Mucosa of gallbladder (tissue), 1 donor: Measurements from ENCODE around the gene RETREG2. TPM values are rescaled to one million over a fixed set of nuclear protein-coding genes. Genes with fewer than 3 reads are reported as not detected.

ENCODE experiments used
- DNase-seq: peaks from one replicate; pipeline ENCODE4 v3.0.0-alpha.2; 2020; ENCODE audit warnings: low spot score
- total RNA-seq: library from RNA; stranded (reverse); gene quantifications from one replicate; pipeline ENCODE4 v1.2.1, GENCODE V29; 2021
- donor health status: DM: no; HTN: no; CAD: no.

Gene RETREG2
- total RNA-seq, 1 donor from 2014 or later, result 116 TPM

- DNase-seq, result peak; percentile 53
These were observed 37.9 kb downstream of the RETREG2 start for GRCh38 chr2:219215871-219216534.

GRCh38 chr2:219216535-219216915, 38.5 kb downstream of the RETREG2 start:
- DNase-seq, result no peak

GRCh38 chr2:219218217-219218731, 40.2 kb downstream of the RETREG2 start:
- DNase-seq, result peak; percentile 50

GRCh38 chr2:219218732-219219701, 40.9 kb downstream of the RETREG2 start, which contains the start of gene ABCB6:
Gene ABCB6 (minus strand): TSS chr2:219218958. CDS start chr2:219218673, 285 bp downstream.
- peak; percentile 96 for DNase-seq

GRCh38 chr2:219219784-219220532, 41.9 kb downstream of the RETREG2 start:
- DNase-seq, result no peak

GRCh38 chr2:219220652-219221402, 42.8 kb downstream of the RETREG2 start:
- no peak for DNase-seq

GRCh38 chr2:219221957-219222518, 44.0 kb downstream of the RETREG2 start:
- DNase-seq, result no peak

- DNase-seq, result no peak
These were observed 45.9 kb downstream of the RETREG2 start for GRCh38 chr2:219223831-219224610.

GRCh38 chr2:219225350-219225749, 47.3 kb downstream of the RETREG2 start:
- DNase-seq, result no peak

- no peak for DNase-seq
These were observed 50.2 kb downstream of the RETREG2 start for GRCh38 chr2:219228041-219228910.

- no peak for DNase-seq
These were observed 50.8 kb downstream of the RETREG2 start for GRCh38 chr2:219228911-219229304.

- peak; percentile 99 for DNase-seq
These were observed 51.4 kb downstream of the RETREG2 start, which contains the start of the genes ANKZF1 and ATG9A for GRCh38 chr2:219229305-219230058. Gene ANKZF1 (plus strand): TSS chr2:219229806. CDS start chr2:219230258, 452 bp downstream. Gene ATG9A (minus strand): TSS chr2:219229636. CDS start chr2:219228024, 1,612 bp downstream.

GRCh38 chr2:219230059-219230540, 52.0 kb downstream of the RETREG2 start:
- DNase-seq, result peak; percentile 69

GRCh38 chr2:219234331-219234730, 56.3 kb downstream of the RETREG2 start:
- no peak for DNase-seq
